Fibroblast of the aortic adventitia (primary cell): Measurements from ENCODE around the gene CUL1. TPM values are rescaled to one million over a fixed set of nuclear protein-coding genes. Genes with fewer than 3 reads are reported as not detected.
A peak's percentile ranks its signal among the peaks of the same experiment; 100 is the strongest.

Experiments
- DNase-seq: peaks from one replicate; pipeline ENCODE4 v3.0.0-alpha.2; 2010; ENCODE audit warnings: low read depth
- H3K4me3 ChIP-seq: 2 replicates; pipeline ENCODE4 v1.5.1; 2011; ENCODE audit warnings: low read depth, mild to moderate bottlenecking, control low read depth, low read length, moderate library complexity
- CTCF ChIP-seq: IDR thresholded peaks from 2 replicates; pipeline ENCODE4 v1.5.1; 2011; ENCODE audit warnings: mild to moderate bottlenecking, low read length, control low read depth, inconsistent platforms; ENCODE audit not compliant: insufficient read depth
- total RNA-seq: library from RNA; depleted of rRNA; stranded (reverse); fragments of >200 nt; gene quantifications from 2 replicates; pipeline ENCODE4 v1.2.3, GENCODE V29; 2012; ENCODE audit warnings: low replicate concordance

CUL1 gene
- total RNA-seq, 1 donor = 49.0 TPM

GRCh38 chr7:148732862-148733261, 34.2 kb downstream of the CUL1 start:
- no peak for DNase-seq
- no peak overlapping the region for H3K4me3 ChIP-seq
- TF ChIP-seq CTCF = no peak

GRCh38 chr7:148733496-148733895, 34.8 kb downstream of the CUL1 start:
- DNase-seq = no peak
- TF ChIP-seq CTCF = no peak
- H3K4me3 ChIP-seq = no peak overlapping the region

DNA sequence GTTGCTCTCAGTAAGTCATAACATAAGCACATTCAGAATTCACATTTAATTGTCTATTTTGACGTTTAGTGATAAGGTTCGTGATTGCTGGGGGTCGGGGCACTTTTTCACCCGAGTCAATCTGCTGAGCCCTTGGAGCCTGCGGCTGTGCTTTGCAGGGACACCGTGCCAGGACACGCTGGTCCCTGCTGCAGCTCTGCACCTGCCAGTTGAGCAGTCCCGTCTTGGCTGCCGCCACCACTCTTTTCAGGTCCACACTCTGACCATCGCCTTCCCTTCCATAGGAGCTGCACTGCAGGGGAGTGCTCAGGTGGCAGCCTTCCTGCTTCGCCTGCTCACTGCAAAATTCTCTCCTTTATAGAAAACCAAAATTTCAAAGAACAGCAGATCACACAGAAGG, 36.4 kb downstream of the CUL1 start:
- TF ChIP-seq CTCF = no peak
- no peak overlapping the region for H3K4me3 ChIP-seq
- no peak for DNase-seq

DNA sequence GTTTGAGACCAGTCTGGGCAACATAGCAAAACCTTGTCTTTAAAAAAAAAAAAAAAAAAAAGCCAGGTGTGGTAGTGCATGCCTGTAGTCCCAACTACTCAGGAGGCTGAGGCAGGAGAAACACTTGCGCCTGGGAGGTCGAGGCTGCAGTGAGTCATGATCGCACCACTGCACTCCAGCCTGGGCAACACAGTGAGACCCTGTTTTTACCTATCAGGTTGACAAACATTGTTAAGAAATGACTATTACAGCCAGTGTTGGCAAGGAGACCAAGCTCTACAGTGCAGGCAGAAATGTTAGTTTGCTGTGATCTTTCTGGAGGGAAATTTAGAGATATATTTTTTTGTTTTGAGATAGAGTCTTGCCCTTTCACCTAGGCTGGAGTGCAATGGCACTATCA, 37.3 kb downstream of the CUL1 start:
- TF ChIP-seq CTCF = no peak
- no peak for DNase-seq
- H3K4me3 ChIP-seq = no peak overlapping the region

GRCh38 chr7:148738737-148739535, 40.2 kb downstream of the CUL1 start:
- H3K4me3 ChIP-seq = no peak overlapping the region
- DNase-seq = no peak
- no peak for TF ChIP-seq CTCF

- peak; percentile 16 for DNase-seq
- no peak overlapping the region for H3K4me3 ChIP-seq
- no peak for TF ChIP-seq CTCF
Measured at GRCh38 chr7:148746135-148746534, 47.4 kb downstream of the CUL1 start.

GRCh38 chr7:148747274-148747673, 48.6 kb downstream of the CUL1 start:
- no peak for DNase-seq
- H3K4me3 ChIP-seq = no peak overlapping the region
- no peak for TF ChIP-seq CTCF
